GM23248 (cell line): Measurements from ENCODE around the gene TAF1. TPM values are rescaled to one million over a fixed set of nuclear protein-coding genes. Genes with fewer than 3 reads are reported as not detected.

ENCODE experiments used
- DNase-seq: peaks from one replicate; pipeline ENCODE4 v3.0.0-alpha.2; 2015
- H2AFZ ChIP-seq: fragments of 200-600 bp; sonication (generic); 2 replicates; pipeline ENCODE4 v1.6.1; 2016; ENCODE audit warnings: antibody characterized with exemption
- H3F3A ChIP-seq: fragments of 200-600 bp; sonication (generic); 2 replicates; pipeline ENCODE4 v1.6.1; 2016; ENCODE audit warnings: mild to moderate bottlenecking, antibody characterized with exemption, mixed run types; ENCODE audit not compliant: insufficient read depth
- H3K27ac ChIP-seq: fragments of 200-600 bp; sonication (generic); 2 replicates; pipeline ENCODE4 v1.5.1; 2016; ENCODE audit warnings: mild to moderate bottlenecking
- H3K27me3 ChIP-seq: fragments of 200-600 bp; sonication (generic); replicated peaks from 2 replicates; pipeline ENCODE4 v1.6.1; 2016; ENCODE audit warnings: mild to moderate bottlenecking; ENCODE audit not compliant: insufficient read depth
- H3K36me3 ChIP-seq: fragments of 200-600 bp; sonication (generic); 2 replicates; pipeline ENCODE4 v1.6.1; 2016; ENCODE audit warnings: low read depth, mild to moderate bottlenecking
- H3K4me1 ChIP-seq: fragments of 200-600 bp; sonication (generic); 2 replicates; pipeline ENCODE4 v1.6.1; 2016; ENCODE audit warnings: mild to moderate bottlenecking; ENCODE audit not compliant: insufficient read depth
- H3K4me2 ChIP-seq: fragments of 200-600 bp; sonication (generic); one replicate; pipeline ENCODE4 v1.6.1; 2016; ENCODE audit warnings: mild to moderate bottlenecking; ENCODE audit not compliant: unreplicated experiment
- H3K4me3 ChIP-seq: fragments of 200-600 bp; sonication (generic); 2 replicates; pipeline ENCODE4 v1.5.1; 2016; ENCODE audit warnings: mild to moderate bottlenecking
- H3K79me2 ChIP-seq: fragments of 200-600 bp; sonication (generic); 2 replicates; pipeline ENCODE4 v1.6.1; 2016; ENCODE audit warnings: mild to moderate bottlenecking; ENCODE audit not compliant: insufficient read depth
- H3K9ac ChIP-seq: fragments of 200-600 bp; sonication (generic); 2 replicates; pipeline ENCODE4 v1.6.1; 2016; ENCODE audit warnings: mild to moderate bottlenecking
- H3K9me2 ChIP-seq: fragments of 200-600 bp; sonication (generic); 2 replicates; pipeline ENCODE4 v1.6.1; 2016; ENCODE audit warnings: mixed run types, mild to moderate bottlenecking, moderate library complexity; ENCODE audit not compliant: insufficient read depth
- H3K9me3 ChIP-seq: fragments of 200-600 bp; sonication (generic); one replicate; pipeline ENCODE4 v1.6.1; 2017; ENCODE audit warnings: low read depth
- H4K20me1 ChIP-seq: fragments of 200-600 bp; sonication (generic); 2 replicates; pipeline ENCODE4 v1.6.0; 2016; ENCODE audit not compliant: insufficient read depth
- EZH2 ChIP-seq: fragments of 200-600 bp; sonication (generic); IDR thresholded peaks from 2 replicates; pipeline ENCODE4 v1.6.1; 2018; ENCODE audit warnings: antibody characterized with exemption, mild to moderate bottlenecking; ENCODE audit not compliant: insufficient read depth, poor library complexity, severe bottlenecking
- EZH2phosphoT487 ChIP-seq: fragments of 200-600 bp; sonication (generic); IDR thresholded peaks from 2 replicates; pipeline ENCODE4 v1.6.1; 2018; ENCODE audit warnings: antibody characterized with exemption, moderate library complexity, mild to moderate bottlenecking, low read depth; ENCODE audit not compliant: insufficient read depth
- WGBS, 2 experiments: methylation state at CpG; one replicate each; pipeline ENCODE4 v1.1.6; 2015 to 2017; ENCODE audit warnings: low lambda C conversion rate in 2 of 2, low coverage in 1 of 2; ENCODE audit errors: missing lambda C conversion rate in 2 of 2; 5-methylcytosine and 5-hydroxymethylcytosine counted together
- in situ Hi-C: fragments of 300-500 bp; cut with MboI; formaldehyde crosslinking; loops from 2 replicates; pipeline ENCODE4 v1.15.0; 2020
- polyA plus RNA-seq: library from polyadenylated mRNA; unstranded; fragments of >200 nt; fragmentation: Nextera tagmentation; extraction: Ambion mirVana; gene quantifications from 2 replicates; pipeline ENCODE4 v1.2.1, GENCODE V29; 2016
- small RNA-seq: library from RNA; depleted of rRNA; stranded (forward); fragments of <200 nt; gene quantifications from one replicate; pipeline ENCODE3, GENCODE V24; 2014; ENCODE audit warnings: low read depth, low replicate concordance
- total RNA-seq: library from RNA; depleted of rRNA; stranded (reverse); fragments of >200 nt; shearing (Covaris generic); gene quantifications from 2 replicates; pipeline ENCODE4 v1.2.3, GENCODE V29; 2014; rRNA removed

Gene TAF1
- total and polyA plus RNA-seq, 2 experiments from 2014 or later: 5.3 to 12.5 TPM

DNA sequence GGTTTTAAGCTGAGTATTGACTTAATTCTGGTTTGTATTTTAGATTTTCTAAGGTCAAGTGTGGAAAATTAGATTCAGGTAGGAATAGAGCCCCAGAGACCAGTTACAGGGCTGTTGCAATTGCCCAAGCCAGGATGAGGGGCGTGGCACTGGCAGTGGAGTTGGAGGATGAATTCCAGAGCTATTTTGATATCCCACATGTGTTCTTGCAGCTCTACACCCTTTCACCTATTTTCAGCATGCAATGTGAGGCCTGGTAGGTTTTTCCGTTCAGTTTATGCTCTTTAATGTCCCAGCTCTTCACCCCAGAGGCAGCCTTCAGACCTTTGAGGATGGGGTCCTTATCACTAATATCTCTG is 148.9 kb downstream of the TAF1 start:
- Histone ChIP-seq H3K9me2 (no peaks in the 10 kb centered on the region), H3K79me2 (no peaks in the 10 kb centered on the region), H2AFZ (no peak overlapping the region), H3K9me3 (no peaks in the 10 kb centered on the region), H3K27me3 (no peaks in the 10 kb centered on the region), H3K36me3 (no peaks in the 10 kb centered on the region), H4K20me1 (no peaks in the 10 kb centered on the region), H3K27ac (no peak overlapping the region), H3F3A (no peaks in the 10 kb centered on the region), H3K9ac (no peak overlapping the region), H3K4me2 (no peak overlapping the region), H3K4me3 (no peak overlapping the region), H3K4me1 (no peaks in the 10 kb centered on the region; the same call in 1 of the 2 replicates)
- in situ Hi-C loops: no loop called here
- peak; percentile 37 for DNase-seq
- 57% methylated on average over 2 of the region's 2 CpGs for WGBS, 2 experiments
- TF ChIP-seq EZH2phosphoT487 (no peak), EZH2 (no peak)

Small RNA genes lying within 50 kb of the gene (small RNA-seq; reads per million reads assigned to genes)
- gene AL590762.4: not detected
- gene RF00019: not detected

Other genes starting within 250 kb of the TAF1 start
- gene MED12, start 247.8 kb upstream of the TAF1 start, total RNA-seq: 14.9 and 32.6 TPM in 2 replicates
- gene MED12, start 247.8 kb upstream of the TAF1 start, polyA plus RNA-seq: 9.5 and 10.0 TPM in 2 replicates
- 0.11 and 0.63 TPM in 2 replicates for gene NLGN3, start 221.5 kb upstream of the TAF1 start, total RNA-seq
- gene NLGN3, start 221.5 kb upstream of the TAF1 start, polyA plus RNA-seq: 0.10 and 0.34 TPM in 2 replicates
- not detected in 2 replicates for gene GJB1, start 143.1 kb upstream of the TAF1 start, total RNA-seq
- not detected in 2 replicates for gene GJB1, start 143.1 kb upstream of the TAF1 start, polyA plus RNA-seq
- gene ZMYM3, start 112.2 kb upstream of the TAF1 start, total RNA-seq: 14.7 and 14.8 TPM in 2 replicates
- 7.7 TPM in 2 replicates for gene ZMYM3, start 112.2 kb upstream of the TAF1 start, polyA plus RNA-seq
- gene NONO, start 82.7 kb upstream of the TAF1 start, total RNA-seq: 298 and 310 TPM in 2 replicates
- 164 and 179 TPM in 2 replicates for gene NONO, start 82.7 kb upstream of the TAF1 start, polyA plus RNA-seq
- 0.22 and 0.25 TPM in 2 replicates for gene ITGB1BP2, start 64.6 kb upstream of the TAF1 start, total RNA-seq
- gene ITGB1BP2, start 64.6 kb upstream of the TAF1 start, polyA plus RNA-seq: not detected in 2 replicates
- gene OGT, start 166.7 kb downstream of the TAF1 start, total RNA-seq: 97.1 and 119 TPM in 2 replicates
- 31.5 and 42.1 TPM in 2 replicates for gene OGT, start 166.7 kb downstream of the TAF1 start, polyA plus RNA-seq
- gene GCNA, start 212.1 kb downstream of the TAF1 start, total RNA-seq: 2.2 and 2.5 TPM in 2 replicates
- 0.99 and 1.5 TPM in 2 replicates for gene GCNA, start 212.1 kb downstream of the TAF1 start, polyA plus RNA-seq